ENCODE measurements around the gene TMEM144. TPM values are rescaled to one million over a fixed set of nuclear protein-coding genes. Genes with fewer than 3 reads are reported as not detected.

The TMEM144 gene
- total and polyA plus RNA-seq, 2 donors (not counting 1 experiment from before 2014, with no cell fraction given) = 1.5 to 4.6 TPM

DNA sequence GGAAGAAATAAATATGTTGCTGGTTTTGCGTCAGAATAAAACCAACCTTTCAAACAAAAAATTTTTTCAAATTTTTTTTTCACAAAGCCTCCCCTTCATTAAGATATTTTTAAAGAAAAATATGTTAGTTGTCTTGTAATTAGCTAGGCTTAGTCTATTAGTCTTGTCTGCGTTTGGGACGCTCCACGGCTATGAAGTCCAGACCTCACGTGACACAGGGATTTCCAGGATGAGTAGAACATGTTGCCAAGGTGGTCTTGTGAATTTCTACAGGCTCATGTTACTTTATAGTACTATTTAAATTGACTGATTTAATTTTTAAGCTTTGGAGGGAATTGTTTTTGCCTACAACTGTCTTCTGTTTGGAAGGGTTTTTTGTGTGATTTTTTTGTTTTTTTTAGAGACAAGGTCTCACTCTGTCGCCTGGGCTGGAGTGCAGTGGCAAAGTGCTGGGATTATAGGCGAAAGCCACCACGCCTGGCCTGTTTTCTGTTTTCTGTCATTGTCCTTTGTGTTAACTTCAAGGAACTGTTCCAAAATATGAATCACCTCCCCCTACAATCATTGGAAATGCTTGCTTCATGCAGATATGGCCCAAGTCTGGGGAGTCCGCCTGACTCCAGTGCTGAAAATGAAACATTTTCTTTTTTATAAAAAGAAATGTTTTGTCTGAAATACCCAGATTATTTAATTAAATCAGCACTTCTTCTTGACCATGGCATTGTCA is 26.2 kb downstream of the TMEM144 start:
- no peak for DNase-seq (ENCODE audit: low read depth in 2 of 2)
- no peak overlapping the region for H3K4me3 ChIP-seq (replicated peaks in 1 of 4; ENCODE audit: control extremely low read depth in 1 of 4, insufficient read depth in 1 of 4, low read depth in 3 of 4, low read length in 4 of 4)

DNA sequence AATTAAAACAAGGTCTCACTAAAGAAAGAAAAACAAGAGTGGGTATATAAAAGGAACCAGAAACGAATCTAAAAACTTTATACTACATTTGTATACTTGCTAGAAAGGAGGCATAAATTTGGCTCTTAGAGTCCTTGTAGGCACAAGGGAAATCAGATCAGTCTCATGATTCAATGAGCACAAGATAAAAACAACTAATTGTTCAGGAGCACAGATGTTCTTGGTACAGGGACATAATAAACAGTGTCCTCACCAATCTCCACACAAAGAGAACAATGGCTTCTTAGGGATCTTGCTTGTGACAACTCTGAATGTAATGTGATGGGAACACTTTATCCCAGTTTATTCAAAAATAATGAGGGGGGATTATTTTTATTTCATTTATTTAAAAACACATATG is 28.3 kb downstream of the TMEM144 start:
- H3K9ac ChIP-seq (ENCODE audit: insufficient read depth, low read length) = no peak overlapping the region
- no peak overlapping the region for H3K27ac ChIP-seq (ENCODE audit: insufficient read depth, low read length)
- H3K9me3 ChIP-seq (ENCODE audit: control insufficient read depth, insufficient read depth, low read depth, low read length) = no peaks in the 10 kb centered on the region
- H3K27me3 ChIP-seq (ENCODE audit: control insufficient read depth, insufficient read depth, low read length) = no peaks in the 10 kb centered on the region
- no peaks in the 10 kb centered on the region for H3K4me1 ChIP-seq (ENCODE audit: control insufficient read depth, extremely low read depth, insufficient read depth, low read length)
- H3K4me2 ChIP-seq (ENCODE audit: extremely low read depth, insufficient read depth, low read length) = no peak overlapping the region
- no peak overlapping the region for H2AFZ ChIP-seq (ENCODE audit: low read length)
- DNase-seq (ENCODE audit: low read depth in 2 of 2) = no peak
- H3K36me3 ChIP-seq (ENCODE audit: control insufficient read depth, insufficient read depth, low read length) = no peaks in the 10 kb centered on the region
- no peak overlapping the region for H3K4me3 ChIP-seq (replicated peaks in 1 of 4; ENCODE audit: control extremely low read depth in 1 of 4, insufficient read depth in 1 of 4, low read depth in 3 of 4, low read length in 4 of 4)
- no peaks in the 10 kb centered on the region for H4K20me1 ChIP-seq (ENCODE audit: control insufficient read depth, extremely low read depth, insufficient read depth, low read length)
- TF ChIP-seq, protein P1, sequence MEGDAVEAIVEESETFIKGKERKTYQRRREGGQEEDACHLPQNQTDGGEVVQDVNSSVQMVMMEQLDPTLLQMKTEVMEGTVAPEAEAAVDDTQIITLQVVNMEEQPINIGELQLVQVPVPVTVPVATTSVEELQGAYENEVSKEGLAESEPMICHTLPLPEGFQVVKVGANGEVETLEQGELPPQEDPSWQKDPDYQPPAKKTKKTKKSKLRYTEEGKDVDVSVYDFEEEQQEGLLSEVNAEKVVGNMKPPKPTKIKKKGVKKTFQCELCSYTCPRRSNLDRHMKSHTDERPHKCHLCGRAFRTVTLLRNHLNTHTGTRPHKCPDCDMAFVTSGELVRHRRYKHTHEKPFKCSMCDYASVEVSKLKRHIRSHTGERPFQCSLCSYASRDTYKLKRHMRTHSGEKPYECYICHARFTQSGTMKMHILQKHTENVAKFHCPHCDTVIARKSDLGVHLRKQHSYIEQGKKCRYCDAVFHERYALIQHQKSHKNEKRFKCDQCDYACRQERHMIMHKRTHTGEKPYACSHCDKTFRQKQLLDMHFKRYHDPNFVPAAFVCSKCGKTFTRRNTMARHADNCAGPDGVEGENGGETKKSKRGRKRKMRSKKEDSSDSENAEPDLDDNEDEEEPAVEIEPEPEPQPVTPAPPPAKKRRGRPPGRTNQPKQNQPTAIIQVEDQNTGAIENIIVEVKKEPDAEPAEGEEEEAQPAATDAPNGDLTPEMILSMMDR (conservative IDR thresholded peaks at IDR 0.05 in 1 of 2, IDR thresholded peaks at IDR 0.05 in 1 of 2; ENCODE audit: low read depth in 1 of 2, low read length in 2 of 2) = no peak
- no peak for TF ChIP-seq EZH2 (IDR thresholded peaks at IDR 0.05; ENCODE audit: low read length, missing control alignments)
- no peaks in the 10 kb centered on the region for H3K79me2 ChIP-seq (ENCODE audit: control insufficient read depth, insufficient read depth, low read length)

More for the DNA sequence above, 26.2 kb downstream of the TMEM144 start:
- TF ChIP-seq EZH2 (IDR thresholded peaks at IDR 0.05; ENCODE audit: low read length, missing control alignments) = no peak
- TF ChIP-seq, protein P1 (conservative IDR thresholded peaks at IDR 0.05 in 1 of 2, IDR thresholded peaks at IDR 0.05 in 1 of 2; ENCODE audit: low read depth in 1 of 2, low read length in 2 of 2) = no peak
- no peak overlapping the region for H3K27ac ChIP-seq (ENCODE audit: insufficient read depth, low read length)
- no peaks in the 10 kb centered on the region for H3K36me3 ChIP-seq (ENCODE audit: control insufficient read depth, insufficient read depth, low read length)
- no peaks in the 10 kb centered on the region for H3K79me2 ChIP-seq (ENCODE audit: control insufficient read depth, insufficient read depth, low read length)
- H3K9ac ChIP-seq (ENCODE audit: insufficient read depth, low read length) = no peak overlapping the region
- H3K27me3 ChIP-seq (ENCODE audit: control insufficient read depth, insufficient read depth, low read length) = no peaks in the 10 kb centered on the region
- no peaks in the 10 kb centered on the region for H4K20me1 ChIP-seq (ENCODE audit: control insufficient read depth, extremely low read depth, insufficient read depth, low read length)
- H3K9me3 ChIP-seq (ENCODE audit: control insufficient read depth, insufficient read depth, low read depth, low read length) = no peaks in the 10 kb centered on the region
- H3K4me1 ChIP-seq (ENCODE audit: control insufficient read depth, extremely low read depth, insufficient read depth, low read length) = no peaks in the 10 kb centered on the region
- H2AFZ ChIP-seq (ENCODE audit: low read length) = no peak overlapping the region
- H3K4me2 ChIP-seq (ENCODE audit: extremely low read depth, insufficient read depth, low read length) = no peak overlapping the region

DNA sequence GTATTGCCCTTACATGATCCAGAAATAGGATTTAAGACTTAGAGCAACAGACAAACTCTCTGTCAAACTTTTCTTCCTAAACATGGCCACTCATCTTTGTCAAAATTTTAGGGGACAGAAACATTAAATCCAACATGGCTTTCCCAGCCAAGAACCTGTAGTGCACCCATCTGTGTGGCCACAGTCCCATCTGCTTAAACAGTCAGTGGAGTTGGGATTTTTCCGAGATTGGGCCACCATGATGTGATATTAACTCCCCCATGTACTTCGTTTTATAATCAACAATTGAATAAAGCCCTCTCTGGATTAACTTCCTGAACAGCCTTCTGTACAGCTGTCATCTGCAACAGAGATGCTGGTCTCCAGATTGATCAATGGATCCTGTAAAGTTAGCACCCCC is 28.9 kb downstream of the TMEM144 start:
- DNase-seq (ENCODE audit: low read depth in 2 of 2) = no peak
- no peak overlapping the region for H3K4me2 ChIP-seq (ENCODE audit: extremely low read depth, insufficient read depth, low read length)
- no peaks in the 10 kb centered on the region for H3K27me3 ChIP-seq (ENCODE audit: control insufficient read depth, insufficient read depth, low read length)
- H3K27ac ChIP-seq (ENCODE audit: insufficient read depth, low read length) = no peak overlapping the region
- H3K4me1 ChIP-seq (ENCODE audit: control insufficient read depth, extremely low read depth, insufficient read depth, low read length) = no peaks in the 10 kb centered on the region
- H4K20me1 ChIP-seq (ENCODE audit: control insufficient read depth, extremely low read depth, insufficient read depth, low read length) = no peaks in the 10 kb centered on the region
- no peak overlapping the region for H2AFZ ChIP-seq (ENCODE audit: low read length)
- H3K79me2 ChIP-seq (ENCODE audit: control insufficient read depth, insufficient read depth, low read length) = no peaks in the 10 kb centered on the region
- H3K9ac ChIP-seq (ENCODE audit: insufficient read depth, low read length) = no peak overlapping the region
- H3K9me3 ChIP-seq (ENCODE audit: control insufficient read depth, insufficient read depth, low read depth, low read length) = no peaks in the 10 kb centered on the region
- TF ChIP-seq, protein P1 (conservative IDR thresholded peaks at IDR 0.05 in 1 of 2, IDR thresholded peaks at IDR 0.05 in 1 of 2; ENCODE audit: low read depth in 1 of 2, low read length in 2 of 2) = no peak
- no peak for TF ChIP-seq EZH2 (IDR thresholded peaks at IDR 0.05; ENCODE audit: low read length, missing control alignments)
- no peak overlapping the region for H3K4me3 ChIP-seq (replicated peaks in 1 of 4; ENCODE audit: control extremely low read depth in 1 of 4, insufficient read depth in 1 of 4, low read depth in 3 of 4, low read length in 4 of 4)
- H3K36me3 ChIP-seq (ENCODE audit: control insufficient read depth, insufficient read depth, low read length) = no peaks in the 10 kb centered on the region
